Measurements from ENCODE around the gene SH3D19.

SH3D19 gene

DNA sequence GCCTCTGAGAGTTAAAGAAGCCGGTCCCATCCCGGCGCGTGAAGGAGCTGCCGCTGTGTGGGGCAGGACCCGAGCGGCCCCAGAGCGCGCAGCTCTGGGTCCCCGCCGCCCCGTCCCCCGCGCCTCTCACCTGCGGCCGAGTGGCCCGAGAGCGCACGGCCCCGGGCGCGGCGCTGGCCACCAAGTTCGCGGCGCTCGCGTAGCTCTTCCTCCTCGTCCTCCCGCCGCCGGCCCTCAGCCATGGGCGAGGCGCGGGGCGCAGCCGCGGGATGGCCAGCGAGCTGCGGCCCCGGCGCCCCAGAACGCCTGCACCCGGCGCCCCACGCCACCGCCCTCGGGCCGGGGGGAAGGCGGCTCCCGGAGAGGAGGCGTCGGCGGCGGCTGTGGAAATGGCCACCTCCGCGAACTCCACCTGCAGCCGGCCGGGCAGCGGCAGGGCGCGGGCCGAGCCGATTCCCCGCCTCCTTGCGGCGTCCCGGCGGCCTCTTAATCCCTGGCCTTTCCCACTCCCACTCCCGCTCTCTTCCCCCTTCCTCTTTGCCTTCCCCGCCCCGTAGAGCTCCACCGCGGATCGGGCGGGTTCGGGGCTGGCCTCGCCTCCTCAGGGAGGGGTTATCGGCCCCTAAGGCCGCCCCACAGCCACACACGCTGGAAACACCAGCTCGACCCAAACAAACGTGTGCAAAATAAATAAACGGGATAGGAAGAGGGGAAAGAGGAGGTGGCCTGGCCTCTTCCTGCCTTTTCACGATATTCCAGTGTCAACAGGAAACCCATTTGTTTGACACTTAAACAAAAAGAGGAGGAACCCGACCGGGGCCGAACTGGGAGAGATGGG, at the start of gene SH3D19:
SH3D19 (minus strand) TSS at position 495 of the 838 bp plus-strand sequence; CDS start at position 242, 253 bp downstream.
- DNase-seq (ENCODE audit: low read depth in 1 of 2, low spot score in 1 of 2), result no peak

DNA sequence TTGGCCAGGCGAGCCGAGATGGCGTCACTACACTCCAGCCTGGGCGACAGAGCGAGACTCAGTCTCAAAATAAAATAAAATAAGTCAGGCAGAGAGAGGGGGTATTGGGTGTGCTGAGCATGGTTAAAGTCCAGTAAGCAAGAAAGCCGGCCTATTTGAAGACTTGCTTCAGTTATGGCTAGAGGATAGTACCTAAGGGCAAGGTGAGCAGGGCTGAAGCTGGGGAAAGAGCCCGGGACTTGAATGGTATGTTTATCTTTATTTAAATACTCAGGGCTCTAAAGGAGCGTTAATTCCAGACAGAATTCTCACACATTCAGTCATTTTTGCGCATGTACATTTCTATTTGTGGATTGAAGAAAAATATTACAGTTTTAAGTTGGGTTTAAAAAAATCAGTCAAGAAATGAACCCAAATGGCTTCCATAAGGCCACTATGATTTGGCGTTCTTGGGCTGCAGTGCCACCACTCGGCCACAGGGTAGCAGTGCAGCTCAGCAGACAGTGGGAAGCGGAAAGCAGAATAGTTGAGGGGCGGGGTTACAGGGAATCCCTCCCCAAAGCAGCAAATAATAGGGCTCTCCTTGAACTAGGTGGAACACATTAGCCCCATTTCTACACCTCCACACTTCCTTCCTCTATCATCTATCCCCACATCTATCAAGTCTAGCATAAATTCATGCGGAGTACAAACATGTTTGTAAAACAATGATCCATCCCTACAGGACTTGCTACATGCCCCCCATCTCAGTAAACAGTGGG, 37.2 kb upstream of the SH3D19 start:
- peak; percentile 48 to 59 for DNase-seq (ENCODE audit: low read depth in 1 of 2, low spot score in 1 of 2)

GRCh38 chr4:151361966-151362365, 36.6 kb upstream of the SH3D19 start:
- no peak for DNase-seq (ENCODE audit: low read depth in 1 of 2, low spot score in 1 of 2)

DNA sequence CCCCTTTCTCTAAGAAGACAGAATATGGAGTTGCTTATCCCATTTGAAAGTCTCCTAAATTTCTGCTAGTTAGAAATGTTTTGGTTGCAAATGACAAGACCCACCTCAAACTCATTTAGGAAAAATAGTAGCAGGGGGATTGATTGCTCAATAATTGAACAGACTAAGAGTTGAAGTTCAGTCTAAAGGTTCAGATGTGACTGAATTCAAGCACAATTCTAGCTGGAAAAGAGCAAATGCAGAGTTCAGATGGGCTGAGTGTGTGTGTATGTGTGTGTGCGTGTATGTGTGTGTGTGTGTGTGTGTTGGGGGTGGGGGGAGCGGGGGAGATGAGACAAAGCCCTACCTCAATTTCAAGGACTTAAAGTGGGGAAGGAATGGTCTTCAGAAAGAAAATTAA, 35.7 kb upstream of the SH3D19 start:
- no peak for DNase-seq (ENCODE audit: low read depth in 1 of 2, low spot score in 1 of 2)

- no peak for DNase-seq (ENCODE audit: low read depth in 1 of 2, low spot score in 1 of 2)
Observed at GRCh38 chr4:151359576-151359975, 34.2 kb upstream of the SH3D19 start.

- no peak for DNase-seq (ENCODE audit: low read depth in 1 of 2, low spot score in 1 of 2)
Observed at GRCh38 chr4:151358266-151358665, 32.9 kb upstream of the SH3D19 start.

- DNase-seq (ENCODE audit: low read depth in 1 of 2, low spot score in 1 of 2), result no peak
Observed at GRCh38 chr4:151356510-151356909, 31.1 kb upstream of the SH3D19 start.

DNA sequence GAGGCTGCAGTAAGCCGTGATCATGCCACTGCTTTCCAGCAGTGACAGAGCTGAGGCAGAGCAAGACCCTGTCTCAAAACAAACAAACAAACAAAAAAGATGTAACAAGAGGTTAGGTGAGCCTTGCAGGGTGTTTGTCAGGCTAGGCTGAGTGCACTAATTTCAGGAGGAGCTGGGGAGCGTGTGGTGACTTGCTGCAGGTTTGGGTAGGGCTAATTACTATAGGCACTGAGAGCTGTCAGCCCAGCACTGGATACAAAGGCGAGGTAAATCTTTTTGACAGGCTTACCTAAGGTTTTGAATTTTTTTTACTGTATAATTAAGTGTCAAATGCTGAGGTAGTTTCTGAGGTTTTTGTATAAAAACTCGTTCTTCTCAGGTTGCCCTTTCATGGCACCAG, 29.8 kb upstream of the SH3D19 start:
- DNase-seq (ENCODE audit: low read depth in 1 of 2, low spot score in 1 of 2), result no peak

- no peak for DNase-seq (ENCODE audit: low read depth in 1 of 2, low spot score in 1 of 2)
Observed at GRCh38 chr4:151347490-151348235, 22.3 kb upstream of the SH3D19 start.

DNA sequence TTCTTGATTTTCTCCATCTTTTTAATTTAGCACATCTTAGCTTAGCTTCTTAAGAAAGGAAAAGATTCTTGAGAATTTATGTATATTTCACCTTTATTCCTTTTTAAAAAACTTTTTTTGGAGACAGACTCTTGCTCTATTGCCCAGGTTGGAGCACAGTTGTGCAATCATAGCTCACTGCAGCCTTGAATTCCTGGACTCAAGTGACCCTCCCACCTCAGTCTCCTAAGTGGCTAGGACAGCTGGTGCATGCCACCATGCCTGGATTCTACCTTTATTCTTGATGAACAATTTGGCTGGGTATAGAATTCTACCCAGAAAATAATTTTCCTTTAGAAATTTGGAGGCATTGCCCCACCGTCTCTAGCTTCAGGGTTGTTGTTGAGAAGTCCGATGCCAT, 19.5 kb upstream of the SH3D19 start:
- no peak for DNase-seq (ENCODE audit: low read depth in 1 of 2, low spot score in 1 of 2)

GRCh38 chr4:151340751-151341385, 15.5 kb upstream of the SH3D19 start:
- no peak for DNase-seq (ENCODE audit: low read depth in 1 of 2, low spot score in 1 of 2)

- DNase-seq (ENCODE audit: low read depth in 1 of 2, low spot score in 1 of 2), result no peak
Observed at GRCh38 chr4:151339467-151339866, 14.1 kb upstream of the SH3D19 start.

DNA sequence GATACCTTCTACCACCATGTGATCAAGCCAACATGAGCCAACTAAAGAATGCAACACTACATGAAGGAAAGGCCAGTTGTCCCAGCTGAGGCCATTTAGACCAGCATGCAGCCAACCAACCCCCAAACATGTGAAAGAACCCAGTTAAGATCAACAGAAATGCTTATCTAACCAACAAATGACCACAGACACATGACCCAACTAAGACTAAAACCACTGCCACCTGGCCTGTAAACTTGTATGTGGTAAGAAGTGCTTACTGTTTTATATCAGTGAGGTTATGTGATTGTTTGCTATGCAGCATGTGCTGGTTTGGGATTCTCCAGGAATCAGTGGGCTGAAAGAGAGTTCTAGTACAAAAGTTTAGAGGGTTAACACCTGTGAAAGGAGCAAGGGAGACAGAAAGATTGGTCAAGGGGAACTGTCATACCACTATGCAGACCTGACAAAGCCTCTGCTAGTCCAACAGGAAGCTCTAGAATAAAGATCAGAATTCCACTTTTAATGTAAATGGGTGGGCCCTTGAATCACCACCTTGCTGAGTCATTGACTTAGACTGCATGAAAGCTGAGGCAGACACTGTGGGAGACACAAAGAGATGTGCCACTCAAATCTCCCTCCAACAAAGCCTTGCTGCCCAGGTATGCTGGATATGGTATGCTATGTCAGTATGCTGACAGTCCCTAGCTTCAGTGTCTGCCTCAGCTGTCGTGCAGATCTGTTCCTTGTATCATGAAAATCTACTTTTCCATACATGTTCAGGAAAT, 6.1 kb upstream of the SH3D19 start:
- DNase-seq (ENCODE audit: low read depth in 1 of 2, low spot score in 1 of 2), result no peak

GRCh38 chr4:151329217-151330007, 4.0 kb upstream of the SH3D19 start:
- no peak for DNase-seq (ENCODE audit: low read depth in 1 of 2, low spot score in 1 of 2)

GRCh38 chr4:151325949-151326246, 493 bp upstream of the SH3D19 start:
- no peak for DNase-seq (ENCODE audit: low read depth in 1 of 2, low spot score in 1 of 2)

- DNase-seq (ENCODE audit: low read depth in 1 of 2, low spot score in 1 of 2), result no peak
Observed at GRCh38 chr4:151324752-151325110, 674 bp downstream of the SH3D19 start.

DNA sequence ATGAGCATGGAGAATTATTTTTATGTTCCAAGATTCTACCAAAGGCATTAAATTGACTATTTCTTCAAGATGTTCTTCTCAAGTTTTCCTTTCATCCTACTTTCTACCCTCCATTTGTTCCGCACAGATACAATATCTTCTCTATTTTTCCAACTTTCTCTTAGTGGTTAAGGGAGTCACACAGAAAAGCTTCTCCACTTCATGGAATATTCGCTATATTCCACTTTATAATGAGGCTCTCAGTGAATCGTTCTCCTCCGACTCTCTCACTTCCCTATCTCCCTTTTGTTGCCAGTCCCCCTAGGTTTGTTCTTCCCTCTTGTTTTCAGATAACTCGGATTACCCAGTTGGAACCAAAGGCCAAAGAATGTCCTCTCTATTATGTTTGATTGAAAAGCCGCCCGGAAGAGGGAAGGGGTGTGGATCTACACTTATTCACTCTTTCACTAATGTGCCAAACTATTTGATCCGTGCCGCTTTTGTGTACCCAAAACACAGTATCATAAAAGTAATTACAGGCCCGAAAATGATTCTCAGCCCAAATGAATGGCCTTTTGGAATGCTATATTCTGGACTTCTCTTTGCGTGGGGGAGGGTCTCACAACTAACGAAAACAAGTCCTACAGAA, 1.2 kb downstream of the SH3D19 start:
- DNase-seq (ENCODE audit: low read depth in 1 of 2, low spot score in 1 of 2), result no peak

DNA sequence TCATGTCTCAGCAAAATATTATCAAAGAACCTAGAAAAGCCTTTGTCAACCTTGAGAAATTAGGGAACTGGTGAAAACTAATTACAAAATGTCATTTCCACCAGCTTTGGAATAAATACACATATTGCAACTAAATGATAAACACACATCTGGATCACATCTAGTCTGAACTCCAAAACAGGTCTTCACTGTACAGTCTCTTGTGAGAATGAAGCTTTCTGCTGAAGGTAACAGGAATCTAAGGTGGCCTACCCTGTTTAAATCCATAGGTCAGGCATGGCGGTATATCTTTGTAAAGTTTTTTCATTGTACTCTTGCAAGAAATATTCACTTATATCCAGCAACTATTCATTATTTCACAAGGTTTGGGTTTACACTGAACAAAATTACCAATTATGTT, 1.7 kb downstream of the SH3D19 start:
- DNase-seq (ENCODE audit: low read depth in 1 of 2, low spot score in 1 of 2), result no peak

- no peak for DNase-seq (ENCODE audit: low read depth in 1 of 2, low spot score in 1 of 2)
Observed at GRCh38 chr4:151322570-151322969, 2.8 kb downstream of the SH3D19 start.

All from stimulated activated CD4-positive, alpha-beta T cell treated with anti-CD3 and anti-CD28 coated beads, Interleukin-15, amount 100 ng/mL, for 1 hour (primary cell).